Measurements from ENCODE around the gene EPHA3. TPM values are rescaled to one million over a fixed set of nuclear protein-coding genes. Genes with fewer than 3 reads are reported as not detected.

Gene EPHA3
- total RNA-seq, 2 donors from 2014 or later: 1.7 to 2.4 TPM

DNA sequence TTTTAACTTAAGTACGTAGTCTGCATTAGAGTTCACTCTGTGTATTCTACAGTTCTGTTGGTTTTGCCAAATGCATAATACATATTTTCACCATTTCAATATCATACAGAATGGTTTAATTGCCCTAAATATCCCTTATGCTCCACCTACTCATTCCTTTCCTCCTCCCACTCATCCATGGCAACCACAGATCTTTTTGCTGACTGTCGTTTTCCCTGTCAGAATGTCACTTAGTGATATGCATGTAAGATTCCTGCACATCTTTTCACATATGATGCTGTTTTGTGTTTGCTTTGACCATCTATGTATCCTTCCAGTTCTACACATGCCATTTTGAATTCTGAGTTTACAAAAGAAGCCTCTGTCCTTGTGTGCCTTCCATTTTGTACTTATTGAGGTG is 36.7 kb downstream of the EPHA3 start:
- no peaks in the 10 kb centered on the region for H3K4me1 ChIP-seq
- H3K27me3 ChIP-seq: no peaks in the 10 kb centered on the region
- TF ChIP-seq, protein P1, sequence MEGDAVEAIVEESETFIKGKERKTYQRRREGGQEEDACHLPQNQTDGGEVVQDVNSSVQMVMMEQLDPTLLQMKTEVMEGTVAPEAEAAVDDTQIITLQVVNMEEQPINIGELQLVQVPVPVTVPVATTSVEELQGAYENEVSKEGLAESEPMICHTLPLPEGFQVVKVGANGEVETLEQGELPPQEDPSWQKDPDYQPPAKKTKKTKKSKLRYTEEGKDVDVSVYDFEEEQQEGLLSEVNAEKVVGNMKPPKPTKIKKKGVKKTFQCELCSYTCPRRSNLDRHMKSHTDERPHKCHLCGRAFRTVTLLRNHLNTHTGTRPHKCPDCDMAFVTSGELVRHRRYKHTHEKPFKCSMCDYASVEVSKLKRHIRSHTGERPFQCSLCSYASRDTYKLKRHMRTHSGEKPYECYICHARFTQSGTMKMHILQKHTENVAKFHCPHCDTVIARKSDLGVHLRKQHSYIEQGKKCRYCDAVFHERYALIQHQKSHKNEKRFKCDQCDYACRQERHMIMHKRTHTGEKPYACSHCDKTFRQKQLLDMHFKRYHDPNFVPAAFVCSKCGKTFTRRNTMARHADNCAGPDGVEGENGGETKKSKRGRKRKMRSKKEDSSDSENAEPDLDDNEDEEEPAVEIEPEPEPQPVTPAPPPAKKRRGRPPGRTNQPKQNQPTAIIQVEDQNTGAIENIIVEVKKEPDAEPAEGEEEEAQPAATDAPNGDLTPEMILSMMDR (IDR thresholded peaks at IDR 0.05): no peak
- no peak overlapping the region for H3K9ac ChIP-seq (ENCODE audit: low read depth in 2 of 2, low read length in 2 of 2)
- intact Hi-C loops (cut with DNase I): no loop called here
- H3K36me3 ChIP-seq: no peaks in the 10 kb centered on the region
- no peak for DNase-seq
- no peaks in the 10 kb centered on the region for H3K9me3 ChIP-seq
- H3K4me3 ChIP-seq: no peak overlapping the region
- H3K27ac ChIP-seq: no peak overlapping the region

DNA sequence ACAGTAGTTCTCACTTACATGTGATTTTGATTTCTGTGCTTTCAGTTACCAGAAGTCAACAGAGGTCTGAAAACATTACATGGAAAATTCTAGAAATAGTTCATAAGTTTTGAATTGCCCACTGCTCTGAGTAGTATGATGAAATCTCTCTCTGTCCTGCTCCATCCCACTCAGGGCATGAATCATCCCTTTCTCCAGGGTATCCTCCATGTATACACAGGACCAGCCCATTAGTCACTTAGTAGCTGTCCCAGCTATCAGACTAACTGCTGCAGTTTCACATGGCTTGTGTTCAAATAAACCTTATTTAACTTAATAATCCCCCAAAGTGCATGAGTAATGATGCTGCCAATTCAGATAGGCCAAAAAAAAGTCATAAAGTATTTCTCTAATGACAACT is 38.6 kb downstream of the EPHA3 start:
- H3K9me3 ChIP-seq: no peaks in the 10 kb centered on the region
- no peaks in the 10 kb centered on the region for H3K4me1 ChIP-seq
- no peaks in the 10 kb centered on the region for H3K36me3 ChIP-seq
- TF ChIP-seq, protein P1 (IDR thresholded peaks at IDR 0.05): no peak
- no peak for DNase-seq
- no peak overlapping the region for H3K9ac ChIP-seq (ENCODE audit: low read depth in 2 of 2, low read length in 2 of 2)
- H3K27me3 ChIP-seq: no peaks in the 10 kb centered on the region
- intact Hi-C loops (cut with DNase I): no loop called here
- no peak overlapping the region for H3K27ac ChIP-seq
- no peak overlapping the region for H3K4me3 ChIP-seq

DNA sequence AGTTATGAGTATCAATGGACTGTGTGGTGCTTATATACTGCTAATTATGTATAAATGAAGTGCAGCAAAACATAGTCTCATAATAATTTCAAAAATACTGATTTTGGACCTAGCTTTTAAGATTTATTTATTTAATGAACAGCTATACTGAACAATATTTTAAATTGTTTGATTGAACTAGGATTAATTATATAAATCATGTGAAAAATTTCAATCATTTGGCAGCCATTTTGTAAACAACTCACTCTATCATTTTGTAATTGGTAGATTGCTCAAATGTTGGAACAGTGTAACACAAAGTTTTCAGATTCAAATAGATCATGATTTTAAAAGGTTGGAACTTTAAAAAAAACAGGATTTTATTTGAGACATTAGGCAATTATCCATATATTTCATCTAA is 47.0 kb downstream of the EPHA3 start:
- no peak overlapping the region for H3K4me3 ChIP-seq
- no peak overlapping the region for H3K9ac ChIP-seq (ENCODE audit: low read depth in 2 of 2, low read length in 2 of 2)
- no peaks in the 10 kb centered on the region for H3K27me3 ChIP-seq
- no peaks in the 10 kb centered on the region for H3K36me3 ChIP-seq
- no peaks in the 10 kb centered on the region for H3K4me1 ChIP-seq
- no peak for DNase-seq
- no peaks in the 10 kb centered on the region for H3K9me3 ChIP-seq
- no peak overlapping the region for H3K27ac ChIP-seq
- TF ChIP-seq, protein P1 (IDR thresholded peaks at IDR 0.05): no peak
- intact Hi-C loops (cut with DNase I): no loop called here

DNA sequence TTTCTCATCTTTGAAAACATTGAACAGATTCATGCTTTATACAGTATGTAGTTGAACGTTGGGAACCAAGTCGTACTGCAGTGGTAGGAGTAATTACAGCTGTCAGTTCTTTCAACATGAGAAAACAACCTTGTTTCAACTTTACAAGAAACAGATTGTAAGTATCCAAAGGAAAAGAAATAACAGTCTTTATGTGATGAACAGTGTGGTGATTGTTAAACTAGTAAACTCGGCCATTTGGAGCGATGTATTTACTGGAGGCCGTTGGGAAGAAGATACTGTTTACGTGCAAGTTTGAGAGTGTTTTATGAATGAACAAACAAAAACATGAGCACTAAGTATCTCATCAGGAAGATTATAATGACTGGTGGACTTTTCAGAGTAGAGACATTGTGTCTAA is 48.4 kb downstream of the EPHA3 start:
- TF ChIP-seq, protein P1 (IDR thresholded peaks at IDR 0.05): no peak
- Histone ChIP-seq H3K27ac (no peak overlapping the region), H3K9ac (ENCODE audit: low read depth in 2 of 2, low read length in 2 of 2) (no peak overlapping the region), H3K9me3 (no peaks in the 10 kb centered on the region), H3K36me3 (no peaks in the 10 kb centered on the region), H3K4me3 (no peak overlapping the region), H3K27me3 (no peaks in the 10 kb centered on the region), H3K4me1 (no peaks in the 10 kb centered on the region)
- no peak for DNase-seq
- intact Hi-C loops (cut with DNase I): no loop called here

DNA sequence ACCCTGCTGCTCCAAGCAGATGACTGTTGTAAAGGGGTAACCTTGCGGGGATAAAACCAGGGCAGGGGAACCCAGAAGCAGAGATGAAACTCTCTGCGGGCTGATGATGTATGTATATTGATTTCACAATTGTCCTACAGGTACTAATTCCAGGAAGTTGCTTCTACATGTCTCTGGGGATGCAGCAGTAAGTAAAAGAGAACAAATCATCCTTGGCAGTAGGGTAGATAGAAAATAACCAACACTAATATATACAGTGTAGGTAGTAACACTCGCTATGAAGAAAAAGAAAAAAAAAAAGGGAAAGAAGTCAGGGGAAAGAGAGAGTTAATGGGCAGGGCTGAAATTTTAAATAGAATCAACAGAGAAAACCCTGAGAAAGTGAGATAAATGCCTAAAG is 50.2 kb downstream of the EPHA3 start:
- no peaks in the 10 kb centered on the region for H3K27me3 ChIP-seq
- no peaks in the 10 kb centered on the region for H3K9me3 ChIP-seq
- H3K4me3 ChIP-seq: no peak overlapping the region
- no peaks in the 10 kb centered on the region for H3K36me3 ChIP-seq
- H3K9ac ChIP-seq (ENCODE audit: low read depth in 2 of 2, low read length in 2 of 2): no peak overlapping the region
- no peaks in the 10 kb centered on the region for H3K4me1 ChIP-seq
- intact Hi-C loops (cut with DNase I): no loop called here
- TF ChIP-seq, protein P1 (IDR thresholded peaks at IDR 0.05): no peak
- no peak for DNase-seq
- H3K27ac ChIP-seq: no peak overlapping the region

DNA sequence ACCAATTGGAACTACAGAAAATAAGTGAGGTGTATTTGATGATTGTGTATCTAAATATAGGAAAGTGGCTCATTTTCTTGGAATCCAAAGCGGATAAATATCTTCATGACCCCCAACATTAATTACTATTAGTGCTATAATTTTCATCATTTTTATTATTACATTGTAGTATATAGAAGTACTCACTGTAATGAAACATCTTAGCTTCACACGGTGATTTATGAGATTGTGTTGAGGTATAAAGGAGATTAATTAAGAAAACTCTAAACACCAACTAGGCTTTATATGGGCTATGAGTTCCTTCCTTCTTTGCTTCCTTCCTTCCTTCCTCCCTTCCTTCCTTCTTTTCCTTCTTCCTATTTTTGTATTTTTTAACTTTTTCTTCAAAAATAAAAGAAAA is 52.2 kb downstream of the EPHA3 start:
- Histone ChIP-seq H3K9ac (ENCODE audit: low read depth in 2 of 2, low read length in 2 of 2) (no peak overlapping the region), H3K27me3 (no peaks in the 10 kb centered on the region), H3K4me1 (no peaks in the 10 kb centered on the region), H3K27ac (no peak overlapping the region), H3K4me3 (no peak overlapping the region), H3K9me3 (no peaks in the 10 kb centered on the region), H3K36me3 (no peaks in the 10 kb centered on the region)
- intact Hi-C loops (cut with DNase I): no loop called here
- TF ChIP-seq, protein P1 (IDR thresholded peaks at IDR 0.05): no peak
- no peak for DNase-seq

Data from colonic mucosa (tissue), 4 donors.